NCI-H510A treated with DMSO at 0.1 percent for 48 hours (cell line): Measurements from ENCODE around the gene STK32B.
A peak's percentile ranks its signal among the peaks of the same experiment; 100 is the strongest.

Source experiments
- DNase-seq: peaks from one replicate; lab custom pipeline; 2025; lab: John Stamatoyannopoulos, UW

The STK32B gene

GRCh38 chr4:5125321-5125720, 74.0 kb downstream of the STK32B start:
- DNase-seq: peak; percentile 26

DNA sequence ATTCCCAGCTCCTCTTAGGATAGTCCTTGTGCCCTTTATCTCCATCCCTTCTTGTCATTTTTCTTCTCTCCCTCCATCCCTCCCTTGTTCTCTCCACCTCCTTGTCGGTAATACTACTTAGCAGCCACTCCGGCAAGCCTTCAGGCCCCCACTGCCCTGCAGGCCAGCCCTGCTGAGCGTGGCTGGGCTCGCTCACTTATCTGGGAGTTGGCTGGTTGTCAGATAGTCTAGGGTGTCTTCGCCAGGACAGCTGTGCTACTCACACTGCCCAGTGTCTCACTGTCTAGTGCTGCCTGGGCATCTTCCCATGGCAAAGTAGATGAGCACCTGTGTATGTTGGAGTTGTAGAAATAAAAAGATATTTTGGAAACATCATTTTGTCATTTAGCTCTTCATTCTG, 75.0 kb downstream of the STK32B start:
- no peak for DNase-seq

GRCh38 chr4:5126857-5127256, 75.6 kb downstream of the STK32B start:
- no peak for DNase-seq

DNA sequence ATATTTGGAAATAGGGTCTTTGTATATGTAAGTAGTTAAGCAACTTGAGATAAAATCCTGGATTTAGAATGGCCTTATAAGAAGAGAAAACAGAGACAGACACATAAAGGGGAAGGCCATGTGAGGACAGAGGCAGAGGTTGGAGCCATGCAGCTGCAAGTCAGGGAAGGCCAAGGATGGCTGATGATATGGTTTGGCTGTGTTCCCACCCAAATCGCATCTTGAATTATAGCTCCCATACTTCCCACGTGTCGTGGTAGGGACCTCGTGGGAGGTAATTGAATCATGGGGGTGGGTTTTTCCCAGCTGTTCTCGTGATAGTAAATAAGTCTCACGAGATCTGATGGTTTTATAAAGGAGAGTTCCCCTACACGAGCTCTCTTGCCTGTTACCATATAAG, 76.3 kb downstream of the STK32B start:
- DNase-seq: no peak

- no peak for DNase-seq
Observed at GRCh38 chr4:5128569-5128968, 77.3 kb downstream of the STK32B start.

DNA sequence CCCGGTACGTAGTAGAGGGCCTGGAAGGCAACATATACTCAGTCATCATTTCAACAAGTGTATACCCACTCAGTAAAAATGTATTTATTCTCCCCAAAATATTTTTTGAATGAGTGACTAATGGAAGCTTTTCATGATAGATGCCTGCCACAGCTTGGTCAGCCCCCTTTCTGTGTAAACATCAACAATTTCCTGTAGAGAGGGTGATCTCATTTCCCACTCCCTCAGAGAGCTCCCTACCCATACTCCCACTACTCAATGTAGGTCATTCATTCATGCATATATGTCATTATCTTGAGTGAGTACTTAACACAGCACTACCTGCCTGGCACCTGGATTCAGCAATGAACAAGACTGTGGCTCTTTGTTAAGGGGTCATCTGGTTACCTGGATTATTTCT, 81.9 kb downstream of the STK32B start:
- DNase-seq: no peak

DNA sequence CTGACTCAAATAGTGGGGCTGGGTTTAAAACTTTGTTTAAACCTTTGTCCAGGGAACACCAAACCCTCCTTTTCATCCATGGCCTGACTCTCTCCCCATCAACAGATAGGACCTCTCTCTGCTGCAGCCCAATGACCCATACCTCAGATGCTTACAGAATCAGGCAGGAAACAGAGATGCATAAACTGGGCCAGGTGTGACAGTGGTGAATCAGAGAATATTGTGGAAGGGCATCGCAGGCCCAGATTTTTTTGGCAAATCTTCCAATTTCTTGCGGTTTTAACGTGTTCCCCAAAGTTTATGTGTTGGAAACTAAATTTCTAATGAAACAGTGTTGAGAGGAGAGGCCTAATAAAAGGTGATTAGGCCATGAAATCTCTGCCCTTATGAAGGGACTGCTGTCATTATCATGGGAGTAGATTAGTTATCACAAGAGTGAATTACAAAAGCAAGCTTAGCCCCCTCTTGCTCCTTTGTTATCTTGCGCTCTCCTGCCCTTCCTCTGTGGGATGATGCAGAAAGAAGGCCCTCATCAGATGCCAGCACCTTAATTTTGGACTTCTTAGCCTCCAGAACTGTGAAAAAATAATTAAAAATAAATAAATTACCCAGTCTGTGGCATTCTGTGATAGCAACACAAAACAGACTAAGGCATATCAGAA, 82.8 kb downstream of the STK32B start:
- no peak for DNase-seq

GRCh38 chr4:5134620-5135019, 83.3 kb downstream of the STK32B start:
- DNase-seq: no peak

DNA sequence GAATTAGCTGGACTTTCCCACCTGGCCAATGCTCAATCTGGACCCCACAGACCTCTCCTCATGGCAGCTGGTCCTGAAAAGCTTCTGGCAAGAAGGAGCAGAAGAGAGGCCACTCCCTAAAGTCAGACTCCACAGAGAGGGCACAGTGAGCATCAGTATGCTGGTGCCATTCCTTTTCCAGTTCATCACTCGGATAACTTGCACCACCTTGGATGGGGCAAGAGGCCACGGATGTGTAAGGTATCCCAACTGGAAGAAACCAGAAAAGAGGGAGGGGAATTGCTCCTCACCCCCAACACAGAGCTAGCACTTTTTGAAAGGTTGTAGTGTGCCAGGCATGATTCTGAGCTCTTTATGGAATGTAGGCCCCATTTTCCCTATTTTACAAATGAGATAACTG, 85.9 kb downstream of the STK32B start:
- DNase-seq: no peak

DNA sequence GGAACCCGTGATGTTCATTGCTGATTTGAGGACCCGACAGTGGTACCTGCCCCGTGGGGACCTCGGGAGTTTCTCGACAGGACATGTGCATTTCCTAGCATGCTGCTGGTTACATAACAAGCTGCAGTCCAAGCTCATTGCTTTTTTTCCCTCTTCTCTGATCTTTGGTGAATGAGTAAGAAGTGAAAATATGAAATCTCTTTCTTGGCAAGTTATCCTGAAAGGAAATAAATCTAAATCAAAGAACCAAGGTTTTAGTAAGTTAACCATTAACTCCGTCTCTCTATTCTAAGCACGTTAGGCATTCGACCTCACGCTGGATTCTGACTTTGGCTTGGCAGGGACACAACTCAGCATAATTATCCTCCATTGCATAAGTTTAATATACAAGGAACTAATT, 86.6 kb downstream of the STK32B start:
- DNase-seq: no peak

- no peak for DNase-seq
Observed at GRCh38 chr4:5138389-5138788, 87.1 kb downstream of the STK32B start.

- no peak for DNase-seq
Observed at GRCh38 chr4:5139141-5139540, 87.9 kb downstream of the STK32B start.

GRCh38 chr4:5141802-5142201, 90.5 kb downstream of the STK32B start:
- no peak for DNase-seq

- DNase-seq: no peak
Observed at GRCh38 chr4:5142726-5143125, 91.4 kb downstream of the STK32B start.

GRCh38 chr4:5143306-5143861, 92.1 kb downstream of the STK32B start:
- DNase-seq: no peak

DNA sequence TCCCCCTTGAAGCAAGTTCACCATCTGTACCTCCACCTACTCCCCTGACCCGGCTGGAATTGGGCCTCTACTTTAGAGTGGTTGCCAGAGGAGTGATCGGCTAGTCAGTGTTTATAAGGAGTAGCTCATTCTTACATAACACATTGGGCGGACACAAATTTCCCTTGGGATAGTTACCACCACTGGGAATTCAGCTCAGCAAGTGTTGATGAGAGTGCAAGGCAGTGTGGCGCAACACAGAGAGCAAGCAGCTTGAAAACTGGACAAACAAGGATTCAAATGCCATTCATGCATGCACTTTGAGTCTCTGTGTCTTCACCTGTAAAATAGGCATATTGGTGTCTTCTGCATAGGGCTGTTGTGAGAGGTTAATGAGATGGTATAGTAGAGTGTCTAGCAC, 92.7 kb downstream of the STK32B start:
- no peak for DNase-seq

DNA sequence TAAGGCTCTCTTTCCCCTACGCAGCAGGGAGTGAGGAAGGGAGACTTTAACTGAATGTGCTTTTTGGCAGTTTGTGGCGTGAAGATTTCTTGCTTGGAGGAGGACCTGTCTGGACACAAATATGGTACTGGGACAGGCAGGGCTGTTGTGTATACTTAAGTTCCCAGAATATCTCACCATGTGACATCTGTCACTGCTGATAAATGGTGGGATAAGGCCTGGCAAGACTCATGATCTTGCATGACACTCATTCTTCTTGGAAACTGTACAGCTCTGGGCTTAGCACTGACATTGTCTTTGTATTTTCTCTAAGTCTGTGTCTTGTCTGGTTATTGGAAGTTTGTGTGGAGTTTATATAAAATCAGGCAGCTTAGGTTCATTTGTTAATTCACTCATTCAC, 93.1 kb downstream of the STK32B start:
- no peak for DNase-seq

GRCh38 chr4:5146248-5146647, 95.0 kb downstream of the STK32B start:
- DNase-seq: no peak

DNA sequence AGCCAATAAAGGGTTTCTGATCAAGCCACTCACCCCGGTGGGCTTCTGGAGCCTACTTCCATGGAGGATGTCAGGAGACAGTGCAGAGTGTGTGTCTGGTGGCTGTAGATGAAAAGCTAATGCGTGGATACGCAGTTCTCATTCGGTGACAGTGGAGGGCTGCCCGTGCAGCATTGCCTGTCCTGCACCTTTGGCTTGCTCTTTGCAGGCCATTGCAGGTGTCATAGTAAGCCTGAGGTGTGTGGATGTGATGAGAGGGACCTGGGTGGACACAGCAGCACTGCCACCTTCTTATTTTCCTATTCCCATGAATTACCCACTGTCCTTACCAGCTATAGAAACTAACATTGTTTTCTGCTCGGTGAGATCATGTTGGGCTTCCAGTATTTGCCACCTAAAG, 101.2 kb downstream of the STK32B start:
- DNase-seq: no peak

DNA sequence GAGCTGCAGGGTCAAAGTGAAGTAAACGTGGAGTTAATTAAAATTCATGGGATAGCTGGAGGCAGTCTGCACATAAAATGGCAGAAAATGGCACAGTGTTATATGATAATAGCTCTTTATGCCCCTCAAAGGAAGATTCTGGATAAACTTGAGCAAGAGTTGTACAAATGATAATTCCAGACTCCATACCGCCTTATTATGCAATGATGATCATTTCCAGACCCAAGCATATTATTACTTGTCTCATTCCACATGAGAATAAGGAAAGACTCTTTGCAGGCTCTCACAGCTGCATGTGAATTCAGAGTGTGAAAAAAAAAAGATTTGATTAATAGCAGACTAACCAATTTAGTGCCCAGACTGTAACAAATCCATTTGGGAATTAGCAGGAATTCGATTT, 105.4 kb downstream of the STK32B start:
- DNase-seq: no peak

- DNase-seq: peak; percentile 35
Observed at GRCh38 chr4:5157791-5158770, 106.8 kb downstream of the STK32B start.

- no peak for DNase-seq
Observed at GRCh38 chr4:5158825-5159224, 107.5 kb downstream of the STK32B start.

- DNase-seq: no peak
Observed at GRCh38 chr4:5160668-5161067, 109.4 kb downstream of the STK32B start.
